CD4-positive, alpha-beta T cell treated with Interleukin-2 at 100 ng/mL for 4 hours (primary cell): ENCODE data around the gene PDCL3.

Experiments
- DNase-seq: peaks from one replicate; pipeline ENCODE4 v3.0.0-alpha.2; 2020; ENCODE audit warnings: low spot score

The PDCL3 gene

DNA sequence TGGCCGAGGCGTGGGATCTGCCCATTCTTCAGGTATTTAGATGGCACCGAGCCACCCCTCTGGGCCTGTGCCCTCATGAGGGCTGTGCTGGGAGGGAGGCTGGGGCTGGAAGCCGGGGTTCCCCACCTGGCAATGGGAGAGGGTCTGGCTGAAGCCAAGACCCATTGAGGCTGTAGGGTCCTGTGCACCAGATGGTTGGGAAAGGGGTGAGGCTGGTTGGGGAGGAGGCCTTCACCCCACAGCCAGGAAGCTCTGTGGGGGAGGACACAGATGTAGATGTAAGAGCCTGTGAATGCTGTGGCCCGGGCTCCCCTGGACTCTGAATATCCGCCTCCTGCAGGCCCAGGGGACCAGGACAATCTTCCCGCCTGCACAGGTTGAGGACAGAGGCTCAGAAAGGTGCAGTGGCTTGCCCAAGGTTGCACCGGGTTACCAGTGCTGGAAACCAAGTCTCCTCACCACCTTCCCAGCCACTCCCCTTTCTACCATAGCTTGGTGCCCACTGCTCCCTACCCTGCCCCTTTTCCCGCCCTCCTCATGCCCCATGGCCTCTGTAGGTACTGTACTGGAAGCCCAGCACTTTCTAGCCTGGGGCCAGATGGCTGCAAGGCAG, 49.7 kb downstream of the PDCL3 start:
- DNase-seq: no peak

DNA sequence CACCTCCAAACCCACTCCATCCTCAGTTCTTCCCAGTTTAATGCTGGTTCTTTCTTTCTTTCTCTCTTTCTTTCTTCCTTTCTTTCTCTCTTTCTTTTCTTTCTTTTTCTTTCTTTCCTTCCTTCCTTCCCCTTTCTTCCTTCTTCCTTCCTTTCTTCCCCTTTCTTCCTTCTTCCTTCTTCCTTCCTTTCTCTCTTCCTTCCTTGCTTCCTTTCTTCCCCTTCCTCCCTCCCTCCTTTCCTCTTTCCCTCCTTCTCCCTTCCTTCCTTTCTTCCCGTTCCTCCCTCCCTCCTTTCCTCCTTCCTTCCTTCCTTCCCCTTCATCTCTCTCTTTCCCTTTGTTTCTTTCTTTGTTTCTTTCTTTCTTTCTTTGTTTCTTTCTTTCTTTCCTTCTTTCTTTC, 50.9 kb downstream of the PDCL3 start:
- DNase-seq: no peak

DNA sequence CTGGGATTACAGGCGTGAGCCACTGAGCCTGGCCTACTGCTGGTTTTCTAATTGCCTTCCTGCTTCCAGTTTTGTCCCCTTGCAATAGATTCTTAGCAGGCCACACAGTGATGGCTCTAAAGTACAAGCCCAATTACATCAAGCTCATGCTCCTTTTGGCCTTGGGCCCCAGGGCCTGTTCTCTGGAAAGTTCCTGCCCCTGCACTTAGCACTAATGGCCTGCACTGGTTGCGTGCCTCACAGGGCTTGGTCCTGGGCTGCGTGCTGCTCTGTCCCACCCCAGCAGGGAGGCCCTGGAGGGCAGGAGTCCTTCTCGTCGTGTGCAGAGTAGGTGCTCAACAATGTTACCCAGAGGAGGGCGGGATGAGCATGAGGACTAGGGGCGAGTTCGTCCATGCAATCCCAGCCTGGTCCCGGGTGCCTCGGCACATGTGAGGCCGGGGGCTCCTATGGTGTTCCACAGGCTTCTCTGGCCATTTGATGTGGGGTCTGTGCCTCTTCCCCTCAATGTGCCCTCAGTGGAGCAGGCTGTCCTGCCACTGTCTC, 51.7 kb downstream of the PDCL3 start:
- DNase-seq: no peak

DNA sequence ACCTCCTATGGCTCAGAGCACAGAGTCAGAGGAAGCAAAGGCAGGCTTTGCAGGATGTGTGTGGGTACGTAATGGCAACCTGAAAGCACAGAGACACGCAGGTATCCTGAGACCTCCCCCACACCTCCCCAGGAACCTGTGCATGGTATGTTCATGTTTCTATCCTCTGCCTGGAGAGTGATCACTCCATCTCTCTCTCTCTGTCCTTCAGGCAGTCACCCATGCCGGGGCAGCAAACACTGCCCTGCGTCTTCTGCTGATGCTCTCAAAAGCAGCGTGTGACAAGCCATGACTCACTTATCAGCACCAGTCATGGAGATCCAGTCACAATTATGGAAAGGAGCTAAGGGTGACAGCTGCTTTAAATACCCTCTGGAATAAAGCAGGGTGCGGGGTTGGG, 52.7 kb downstream of the PDCL3 start:
- DNase-seq: no peak

DNA sequence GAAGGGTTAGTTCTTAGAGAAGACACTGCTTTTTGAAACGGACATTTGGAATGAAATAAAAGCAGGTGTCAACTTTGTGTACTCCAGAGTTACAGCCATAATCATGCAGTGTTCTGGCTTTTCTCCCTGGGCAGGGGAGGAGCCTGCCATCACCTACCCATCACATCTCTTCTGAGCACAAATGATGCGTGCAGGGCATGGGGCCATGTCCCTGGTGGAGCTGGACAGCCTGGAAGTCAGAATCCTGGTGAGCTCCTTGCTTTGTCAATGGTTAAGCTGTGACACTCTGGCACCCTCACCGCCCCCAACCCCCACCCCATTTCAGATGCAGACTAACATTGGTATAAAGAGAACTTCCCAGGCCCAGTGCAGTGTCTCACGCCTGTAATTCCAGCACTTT, 53.1 kb downstream of the PDCL3 start:
- no peak for DNase-seq

DNA sequence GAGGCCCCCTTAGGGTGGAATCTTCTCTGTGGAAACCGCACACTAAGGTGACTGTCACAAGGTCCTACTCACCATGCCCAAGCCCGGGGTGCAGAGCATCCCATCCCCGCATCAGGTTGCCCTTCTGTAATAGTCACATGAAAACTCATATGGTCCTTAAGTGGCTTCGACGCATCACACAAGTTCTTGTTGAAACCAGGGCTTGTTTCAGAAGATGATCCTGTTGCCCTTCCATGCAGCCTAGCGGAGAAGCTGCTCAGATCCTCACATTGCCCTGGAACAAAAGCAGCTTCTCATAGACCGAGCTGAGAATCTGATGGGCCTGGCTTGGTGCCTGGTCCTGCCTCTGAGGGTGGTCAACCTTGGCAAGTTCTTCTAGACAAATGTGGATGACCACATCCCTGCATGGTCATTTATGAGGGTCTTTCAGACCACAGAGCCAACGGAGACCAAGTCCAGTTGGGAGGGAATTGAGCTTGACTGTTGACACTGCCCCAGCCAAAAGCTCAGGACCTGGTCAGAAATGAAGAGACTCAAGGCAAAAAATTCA, 54.1 kb downstream of the PDCL3 start:
- DNase-seq: no peak

DNA sequence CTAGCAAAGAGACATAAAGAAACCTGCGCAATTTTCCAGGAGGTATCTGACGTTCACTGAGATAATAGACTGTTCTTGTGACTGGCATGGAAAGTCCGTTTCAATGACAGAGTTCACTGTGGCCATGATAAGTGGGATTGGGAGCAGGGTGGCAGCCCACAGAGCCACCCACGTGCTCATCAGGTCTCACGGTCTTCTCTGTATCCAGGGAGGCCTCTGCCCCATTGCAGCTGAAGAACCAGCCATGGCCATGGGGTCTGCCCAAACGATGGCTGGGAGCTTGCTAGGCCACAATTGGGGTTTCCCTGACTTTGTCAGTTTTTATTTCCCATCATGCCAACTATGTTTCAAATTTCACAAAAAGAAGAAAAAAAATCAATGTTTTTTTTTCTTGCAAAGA, 57.2 kb downstream of the PDCL3 start:
- DNase-seq: no peak

DNA sequence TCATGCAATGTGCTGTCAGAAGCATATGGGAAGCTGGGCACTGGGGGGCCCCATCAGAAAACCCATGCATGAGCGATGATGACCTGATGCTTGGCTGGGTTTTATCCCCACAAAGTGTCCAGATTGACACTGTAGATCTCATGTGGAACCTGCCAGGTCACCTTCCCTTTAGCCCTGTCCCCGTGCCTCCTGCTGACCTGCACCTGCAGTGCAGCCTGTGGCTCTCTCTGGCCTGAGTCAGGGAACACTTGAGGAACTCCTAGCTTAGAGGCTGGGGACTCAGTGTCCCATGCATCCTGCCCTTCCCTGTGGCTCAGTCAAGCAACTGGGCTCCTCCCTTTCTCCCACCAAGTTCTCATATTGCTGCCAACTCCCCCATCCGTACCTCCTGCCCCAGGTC, 57.7 kb downstream of the PDCL3 start:
- DNase-seq: no peak

DNA sequence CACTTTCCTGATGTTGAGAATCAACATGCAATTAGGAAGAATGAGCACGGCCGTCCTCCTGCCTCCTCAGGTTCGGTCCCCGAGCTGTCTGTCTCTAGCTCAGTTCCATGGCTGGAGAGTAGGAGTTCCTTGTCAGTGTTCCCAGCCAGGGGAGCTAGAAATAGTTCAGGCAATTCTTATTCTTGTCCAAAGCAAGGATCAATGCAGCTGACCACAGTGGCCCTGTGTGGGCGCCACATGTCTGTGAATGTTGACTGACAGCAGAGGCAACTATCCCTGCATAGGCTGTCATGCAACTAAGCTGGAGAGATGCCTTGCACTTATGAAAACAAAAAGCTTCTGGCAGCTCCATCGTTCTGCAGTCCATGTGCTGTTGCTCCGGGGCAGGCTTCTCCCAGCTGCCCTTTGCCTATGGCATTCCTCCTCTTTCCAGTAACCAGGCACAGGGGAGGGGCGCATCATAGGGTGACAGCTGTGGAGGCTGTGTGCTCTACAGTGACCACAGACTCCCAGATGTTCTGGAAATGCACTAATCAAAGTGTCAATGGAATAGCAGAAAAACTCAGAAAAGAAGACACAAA, 58.7 kb downstream of the PDCL3 start:
- DNase-seq: no peak

DNA sequence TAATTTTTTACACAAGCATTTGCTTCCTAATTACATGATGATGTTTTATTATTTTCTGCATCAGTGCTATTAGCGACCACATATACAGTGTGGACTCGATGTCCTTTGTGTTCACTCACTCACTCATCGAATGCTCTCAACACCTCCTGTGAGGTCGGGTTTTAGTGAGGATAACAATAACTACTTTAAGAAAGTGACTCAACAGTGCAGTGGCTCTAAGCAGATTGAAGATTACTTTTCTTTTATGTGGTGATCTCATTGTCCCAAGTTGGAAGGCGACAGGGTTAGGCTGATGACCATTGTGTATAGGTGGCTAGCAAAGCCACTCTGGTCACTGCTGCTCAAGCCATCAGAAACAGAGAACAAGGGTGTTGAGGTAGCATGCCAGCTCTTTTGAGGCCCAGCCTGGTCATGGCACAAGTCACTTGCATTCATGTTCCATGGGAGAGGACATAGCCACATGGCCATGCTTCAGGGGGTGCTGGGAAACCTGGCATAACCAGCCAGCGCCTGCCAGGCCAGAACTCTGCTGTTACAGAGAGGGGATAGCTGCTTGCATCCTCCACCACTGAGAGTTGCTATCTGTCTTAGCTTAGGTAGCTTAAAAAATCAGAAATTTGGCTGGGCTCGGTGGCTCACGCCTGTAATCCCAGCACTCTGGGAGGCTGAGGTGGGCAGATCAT, 60.4 kb downstream of the PDCL3 start:
- no peak for DNase-seq

DNA sequence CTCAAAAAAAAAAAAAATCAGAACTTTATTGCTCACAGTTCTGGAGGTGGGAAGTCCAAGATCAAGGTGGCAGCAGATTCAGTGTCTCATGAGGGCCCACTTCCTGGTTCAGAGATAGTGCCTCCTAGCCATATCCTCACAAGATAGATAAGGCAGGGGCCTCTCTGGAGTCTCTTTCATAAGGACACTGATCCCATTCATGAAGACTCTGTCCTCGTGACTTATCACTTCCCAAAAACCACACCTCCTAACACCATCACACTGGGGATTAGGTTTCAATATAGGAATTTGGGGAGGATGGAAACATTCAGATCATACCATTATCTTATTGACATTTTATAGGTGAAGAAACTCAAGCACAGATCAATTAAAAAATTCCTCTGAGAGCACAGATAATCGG, 61.1 kb downstream of the PDCL3 start:
- no peak for DNase-seq

DNA sequence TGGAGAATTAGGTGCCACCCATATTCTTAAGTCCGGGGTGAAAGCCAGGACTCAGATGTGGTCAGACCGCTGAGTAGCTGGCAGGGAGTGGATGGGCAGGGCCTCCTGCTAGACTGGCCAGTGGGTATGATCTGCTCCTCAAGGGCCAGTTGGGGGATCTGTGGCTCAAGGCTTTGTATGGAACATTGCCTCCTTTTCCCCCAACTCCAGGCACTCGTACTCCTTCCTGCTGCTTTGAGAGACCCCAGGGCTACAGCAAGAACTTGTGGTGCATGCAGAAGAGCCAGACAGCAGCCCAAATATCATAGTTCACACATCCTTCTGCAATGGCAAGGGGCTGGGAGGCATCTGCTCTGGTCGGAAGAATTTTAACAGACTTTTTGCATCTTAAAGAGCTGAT, 61.7 kb downstream of the PDCL3 start:
- no peak for DNase-seq

DNA sequence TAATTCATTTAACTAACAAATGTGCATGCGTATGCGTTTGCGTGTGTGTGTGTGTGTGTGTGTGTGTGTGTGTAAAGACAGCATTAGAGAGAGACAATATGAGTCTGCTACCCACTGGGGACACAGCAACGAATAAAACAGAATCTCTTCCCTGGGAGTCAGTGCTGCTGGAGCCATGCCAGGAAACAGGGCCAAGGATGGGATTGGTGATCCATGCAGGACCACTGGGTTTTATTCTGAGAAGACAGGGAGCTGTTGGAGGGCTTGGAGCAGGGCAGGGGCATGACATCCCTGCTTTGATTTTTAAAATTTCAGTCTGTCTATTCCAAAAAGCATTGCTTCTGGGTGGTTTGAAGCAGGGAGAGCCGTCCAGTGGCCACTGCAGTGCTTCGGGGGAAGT, 62.9 kb downstream of the PDCL3 start:
- DNase-seq: no peak
